Measurements from ENCODE around the gene TOM1L2. TPM values are rescaled to one million over a fixed set of nuclear protein-coding genes. Genes with fewer than 3 reads are reported as not detected.

The TOM1L2 gene
- total and polyA plus RNA-seq, 2 donors: 33.0 to 58.7 TPM

GRCh38 chr17:17847726-17848125 lies 124.5 kb downstream of the TOM1L2 start:
- Histone ChIP-seq H3K4me1 (ENCODE audit: insufficient read depth) (no peaks in the 10 kb centered on the region), H3K36me3 (ENCODE audit: insufficient read depth) (no peaks in the 10 kb centered on the region), H3K27ac (ENCODE audit: low read depth) (no peak overlapping the region), H3K4me3 (ENCODE audit: low read depth, low read length) (no peak overlapping the region)
- 93% methylated on average over 5 of the region's 5 CpGs for WGBS
- no peak for DNase-seq (ENCODE audit: extremely low spot score)

- no peak for DNase-seq (ENCODE audit: extremely low spot score)
- no peak overlapping the region for H3K4me3 ChIP-seq (ENCODE audit: low read depth, low read length)
- H3K36me3 ChIP-seq (ENCODE audit: insufficient read depth): no peaks in the 10 kb centered on the region
- 81% methylated on average over 17 of the region's 17 CpGs for WGBS
- H3K4me1 ChIP-seq (ENCODE audit: insufficient read depth): no peaks in the 10 kb centered on the region
- H3K27ac ChIP-seq (ENCODE audit: low read depth): no peak overlapping the region
Measured at GRCh38 chr17:17847118-17847689, 125.0 kb downstream of the TOM1L2 start.

- Histone ChIP-seq H3K27ac (ENCODE audit: low read depth) (no peak overlapping the region), H3K4me1 (ENCODE audit: insufficient read depth) (no peaks in the 10 kb centered on the region), H3K4me3 (ENCODE audit: low read depth, low read length) (no peak overlapping the region), H3K36me3 (ENCODE audit: insufficient read depth) (no peaks in the 10 kb centered on the region)
- no peak for DNase-seq (ENCODE audit: extremely low spot score)
- WGBS: 91% methylated on average over 8 of the region's 8 CpGs
Measured at GRCh38 chr17:17846645-17847044, 125.6 kb downstream of the TOM1L2 start.

- no peak for DNase-seq (ENCODE audit: extremely low spot score)
- H3K36me3 ChIP-seq (ENCODE audit: insufficient read depth): no peaks in the 10 kb centered on the region
- WGBS: 85% methylated on average over 8 of the region's 8 CpGs
- H3K27ac ChIP-seq (ENCODE audit: low read depth): no peak overlapping the region
- no peak overlapping the region for H3K4me3 ChIP-seq (ENCODE audit: low read depth, low read length)
- H3K4me1 ChIP-seq (ENCODE audit: insufficient read depth): no peaks in the 10 kb centered on the region
Measured at GRCh38 chr17:17846003-17846402, 126.2 kb downstream of the TOM1L2 start.

- WGBS: 85% methylated on average over 13 of the region's 13 CpGs
- H3K36me3 ChIP-seq (ENCODE audit: insufficient read depth): no peaks in the 10 kb centered on the region
- no peak overlapping the region for H3K27ac ChIP-seq (ENCODE audit: low read depth)
- no peak overlapping the region for H3K4me3 ChIP-seq (ENCODE audit: low read depth, low read length)
- H3K4me1 ChIP-seq (ENCODE audit: insufficient read depth): no peaks in the 10 kb centered on the region
- DNase-seq (ENCODE audit: extremely low spot score): no peak
Measured at GRCh38 chr17:17845046-17845775, 127.0 kb downstream of the TOM1L2 start.

GRCh38 chr17:17844500-17844899 lies 127.7 kb downstream of the TOM1L2 start:
- H3K4me3 ChIP-seq (ENCODE audit: low read depth, low read length): no peak overlapping the region
- no peak overlapping the region for H3K27ac ChIP-seq (ENCODE audit: low read depth)
- no peaks in the 10 kb centered on the region for H3K4me1 ChIP-seq (ENCODE audit: insufficient read depth)
- DNase-seq (ENCODE audit: extremely low spot score): no peak
- H3K36me3 ChIP-seq (ENCODE audit: insufficient read depth): no peaks in the 10 kb centered on the region
- 90% methylated on average over 6 of the region's 6 CpGs for WGBS

GRCh38 chr17:17844079-17844478 lies 128.1 kb downstream of the TOM1L2 start:
- no peak overlapping the region for H3K27ac ChIP-seq (ENCODE audit: low read depth)
- H3K4me3 ChIP-seq (ENCODE audit: low read depth, low read length): no peak overlapping the region
- no peaks in the 10 kb centered on the region for H3K36me3 ChIP-seq (ENCODE audit: insufficient read depth)
- DNase-seq (ENCODE audit: extremely low spot score): no peak
- H3K4me1 ChIP-seq (ENCODE audit: insufficient read depth): no peaks in the 10 kb centered on the region
- 76% methylated on average over 7 of the region's 7 CpGs for WGBS

- H3K36me3 ChIP-seq (ENCODE audit: insufficient read depth): no peaks in the 10 kb centered on the region
- no peak for DNase-seq (ENCODE audit: extremely low spot score)
- no peak overlapping the region for H3K27ac ChIP-seq (ENCODE audit: low read depth)
- 79% methylated on average over 4 of the region's 4 CpGs for WGBS
- no peak overlapping the region for H3K4me3 ChIP-seq (ENCODE audit: low read depth, low read length)
- no peaks in the 10 kb centered on the region for H3K4me1 ChIP-seq (ENCODE audit: insufficient read depth)
Measured at GRCh38 chr17:17843096-17843495, 129.1 kb downstream of the TOM1L2 start.

GRCh38 chr17:17842111-17842876 lies 129.9 kb downstream of the TOM1L2 start:
- DNase-seq (ENCODE audit: extremely low spot score): no peak
- WGBS: 58% methylated on average over 9 of the region's 9 CpGs
- Histone ChIP-seq H3K36me3 (ENCODE audit: insufficient read depth) (no peaks in the 10 kb centered on the region), H3K4me3 (ENCODE audit: low read depth, low read length) (no peak overlapping the region), H3K27ac (ENCODE audit: low read depth) (peak overlapping the region; percentile 46), H3K4me1 (ENCODE audit: insufficient read depth) (no peaks in the 10 kb centered on the region)

- no peak for DNase-seq (ENCODE audit: extremely low spot score)
- Histone ChIP-seq H3K4me3 (ENCODE audit: low read depth, low read length) (no peak overlapping the region), H3K36me3 (ENCODE audit: insufficient read depth) (no peaks in the 10 kb centered on the region), H3K4me1 (ENCODE audit: insufficient read depth) (no peaks in the 10 kb centered on the region), H3K27ac (ENCODE audit: low read depth) (no peak overlapping the region)
- 87% methylated on average over 1 of the region's 1 CpG for WGBS
Measured at GRCh38 chr17:17841601-17842025, 130.6 kb downstream of the TOM1L2 start.

- no peak for DNase-seq (ENCODE audit: extremely low spot score)
- Histone ChIP-seq H3K4me3 (ENCODE audit: low read depth, low read length) (no peak overlapping the region), H3K27ac (ENCODE audit: low read depth) (peak overlapping the region; percentile 97), H3K36me3 (ENCODE audit: insufficient read depth) (no peaks in the 10 kb centered on the region), H3K4me1 (ENCODE audit: insufficient read depth) (no peaks in the 10 kb centered on the region)
- 54% methylated on average over 7 of the region's 7 CpGs for WGBS
Measured at GRCh38 chr17:17840751-17841591, 131.2 kb downstream of the TOM1L2 start.

- Histone ChIP-seq H3K4me1 (ENCODE audit: insufficient read depth) (no peaks in the 10 kb centered on the region), H3K4me3 (ENCODE audit: low read depth, low read length) (peak overlapping the region; percentile 39), H3K36me3 (ENCODE audit: insufficient read depth) (no peaks in the 10 kb centered on the region), H3K27ac (ENCODE audit: low read depth) (peak overlapping the region; percentile 97)
- no peak for DNase-seq (ENCODE audit: extremely low spot score)
- WGBS: 2% methylated on average over 71 of the region's 71 CpGs
Measured at GRCh38 chr17:17839791-17840707, 132.2 kb downstream of the TOM1L2 start.
